BJ (cell line): ENCODE data around the gene KCTD16. TPM values are rescaled to one million over a fixed set of nuclear protein-coding genes. Genes with fewer than 3 reads are reported as not detected.

ENCODE experiments used
- CTCF ChIA-PET: fragments of 350-600 bp; formaldehyde crosslinking; extraction: SDS; loops from one replicate; lab custom pipeline; 2021; ENCODE audit warnings: antibody characterized with exemption, inconsistent platforms; lab: Yijun Ruan, JAX
- POLR2A ChIA-PET: fragments of 300-600 bp; sonication (Branson Sonifier 250); formaldehyde crosslinking; extraction: SDS; loops from one replicate; lab custom pipeline; 2021; ENCODE audit warnings: antibody characterized with exemption; lab: Charles Lee
- DNase-seq: peaks from one replicate; pipeline ENCODE4 v3.0.0-alpha.2; 2011; ENCODE audit warnings: low read depth
- H3K27me3 ChIP-seq: 2 replicates; pipeline ENCODE4 v1.6.0; 2011; ENCODE audit warnings: low read length; ENCODE audit not compliant: control insufficient read depth, insufficient read depth
- H3K36me3 ChIP-seq: 2 replicates; pipeline ENCODE4 v1.5.1; 2011; ENCODE audit warnings: low read length; ENCODE audit not compliant: control insufficient read depth, insufficient read depth
- H3K4me3 ChIP-seq: 2 replicates; pipeline ENCODE4 v1.5.1; 2011; ENCODE audit warnings: low read depth, mild to moderate bottlenecking, control low read depth, low read length
- CTCF ChIP-seq: IDR thresholded peaks from 2 replicates; pipeline ENCODE4 v1.5.1; 2011; ENCODE audit warnings: low read depth, mild to moderate bottlenecking, control low read depth, inconsistent platforms, low read length, moderate library complexity; ENCODE audit not compliant: insufficient read depth
- polyA plus RNA-seq: library from polyadenylated mRNA; depleted of rRNA; stranded (reverse); fragments of >200 nt; gene quantifications from 2 replicates; pipeline ENCODE4 v1.2.3, GENCODE V29; 2011

Gene KCTD16
- polyA plus RNA-seq, 1 experiment, result 1.7 TPM

GRCh38 chr5:144289277-144289676 lies 118.6 kb downstream of the KCTD16 start:
- Histone ChIP-seq H3K27me3 (no peaks in the 10 kb centered on the region), H3K4me3 (no peak overlapping the region), H3K36me3 (no peaks in the 10 kb centered on the region)
- CTCF ChIA-PET, result no interaction called here
- POLR2A ChIA-PET, result no interaction called here
- DNase-seq, result no peak
- TF ChIP-seq CTCF, result no peak

- ChIA-PET POLR2A (no interaction called here), CTCF (no interaction called here)
- Histone ChIP-seq H3K36me3 (no peaks in the 10 kb centered on the region), H3K4me3 (no peak overlapping the region), H3K27me3 (no peaks in the 10 kb centered on the region)
- no peak for DNase-seq
- TF ChIP-seq CTCF, result no peak
These were observed 121.4 kb downstream of the KCTD16 start for GRCh38 chr5:144292029-144292428.

GRCh38 chr5:144295284-144295683 lies 124.6 kb downstream of the KCTD16 start:
- ChIA-PET CTCF (no interaction called here), POLR2A (no interaction called here)
- DNase-seq, result no peak

GRCh38 chr5:144297081-144297480 lies 126.4 kb downstream of the KCTD16 start:
- ChIA-PET POLR2A (no interaction called here), CTCF (interaction anchor here (0.7 kb wide), 1 partner anchor 11 kb away, joined by 3 read pairs; no protein-coding TSS in a partner anchor)
- no peak overlapping the region for H3K4me3 ChIP-seq
- no peak for TF ChIP-seq CTCF
- no peaks in the 10 kb centered on the region for H3K27me3 ChIP-seq
- no peak for DNase-seq
- no peaks in the 10 kb centered on the region for H3K36me3 ChIP-seq

More at GRCh38 chr5:144295284-144295683, 124.6 kb downstream of the KCTD16 start:
- no peaks in the 10 kb centered on the region for H3K27me3 ChIP-seq
- no peak overlapping the region for H3K4me3 ChIP-seq
- H3K36me3 ChIP-seq, result no peaks in the 10 kb centered on the region
- TF ChIP-seq CTCF, result no peak

- no peak for TF ChIP-seq CTCF
- ChIA-PET POLR2A (no interaction called here), CTCF (no interaction called here)
- H3K36me3 ChIP-seq, result no peaks in the 10 kb centered on the region
- H3K4me3 ChIP-seq, result no peak overlapping the region
- DNase-seq, result no peak
- no peaks in the 10 kb centered on the region for H3K27me3 ChIP-seq
These were observed 128.0 kb downstream of the KCTD16 start for GRCh38 chr5:144298658-144299057.
